Endodermal cell (in vitro differentiated cells): ENCODE data around the gene SRXN1. TPM values are rescaled to one million over a fixed set of nuclear protein-coding genes. Genes with fewer than 3 reads are reported as not detected.

ENCODE experiments used
- DNase-seq: peaks from one replicate; pipeline ENCODE4 v3.0.0-alpha.2; 2017
- H3K27ac ChIP-seq: 2 replicates; pipeline ENCODE4 v1.5.1; 2013; ENCODE audit warnings: mild to moderate bottlenecking, low read depth, low read length, moderate library complexity
- H3K27me3 ChIP-seq: 2 replicates; pipeline ENCODE4 v1.6.1; 2013; ENCODE audit warnings: mild to moderate bottlenecking, low read length, moderate library complexity; ENCODE audit not compliant: insufficient read depth, control insufficient read depth, poor library complexity, severe bottlenecking
- H3K36me3 ChIP-seq: 2 replicates; pipeline ENCODE4 v1.7.0; 2013; ENCODE audit warnings: mild to moderate bottlenecking, low read length, moderate library complexity; ENCODE audit not compliant: control insufficient read depth, insufficient read depth
- H3K4me1 ChIP-seq: one replicate; pipeline ENCODE4 v1.7.0; 2013; ENCODE audit warnings: low read length; ENCODE audit not compliant: control insufficient read depth, insufficient read depth
- H3K4me3 ChIP-seq: 2 replicates; pipeline ENCODE4 v1.5.1; 2013; ENCODE audit warnings: mild to moderate bottlenecking, low read length, moderate library complexity
- H3K9ac ChIP-seq: 2 replicates; pipeline ENCODE4 v1.6.1; 2013; ENCODE audit warnings: mild to moderate bottlenecking, low read length, moderate library complexity; ENCODE audit not compliant: poor library complexity, severe bottlenecking; ENCODE audit errors: extremely low read depth
- H3K9me3 ChIP-seq: 2 replicates; pipeline ENCODE4 v1.6.1; 2013; ENCODE audit warnings: mild to moderate bottlenecking, low read length, moderate library complexity; ENCODE audit not compliant: control insufficient read depth
- H3K27ac Mint-ChIP-seq: 2 replicates; pipeline ENCODE4 v1.8.0; 2020; ENCODE audit warnings: mixed read lengths
- H3K27me3 Mint-ChIP-seq: 2 replicates; pipeline ENCODE4 v1.8.0; 2021; ENCODE audit warnings: mild to moderate bottlenecking, mixed read lengths; ENCODE audit not compliant: insufficient read depth
- H3K36me3 Mint-ChIP-seq: 2 replicates; pipeline ENCODE4 v1.8.0; 2020; ENCODE audit warnings: low read depth, mixed read lengths
- H3K4me1 Mint-ChIP-seq: 2 replicates; pipeline ENCODE4 v1.8.0; 2020; ENCODE audit warnings: mixed read lengths
- H3K4me3 Mint-ChIP-seq: 2 replicates; pipeline ENCODE4 v1.8.0; 2020; ENCODE audit warnings: mild to moderate bottlenecking, moderate library complexity, mixed read lengths
- H3K9me3 Mint-ChIP-seq: 2 replicates; pipeline ENCODE4 v1.8.0; 2020; ENCODE audit warnings: mild to moderate bottlenecking, mixed read lengths
- CTCF ChIP-seq: fragments of 200-600 bp; sonication (generic); conservative IDR thresholded peaks from 2 replicates; pipeline ENCODE4 v1.5.0; 2021; ENCODE audit warnings: antibody characterized with exemption, mild to moderate bottlenecking
- WGBS, 2 experiments: methylation state at CpG; one replicate each; pipeline versions ENCODE4 v1.1.5 to v1.1.7; 2013; ENCODE audit warnings: missing lambda C conversion rate in 2 of 2, mixed read lengths in 1 of 2; ENCODE audit not compliant: insufficient coverage in 1 of 2, insufficient read length in 1 of 2; 5-methylcytosine and 5-hydroxymethylcytosine counted together
- total RNA-seq, 2 donors: library from RNA; stranded (reverse); fragmentation: NEBNext Ultra II Directional in 1 of 2; extraction: Animal tissue kit (Norgen Biotek cat#: 25700) in 1 of 2; gene quantifications; 2 replicates in 1 of 2; 3 replicates in 1 of 2; pipeline ENCODE4 v1.2.1, GENCODE V29; 2021

Gene SRXN1
- total RNA-seq, 2 donors from 2014 or later, result 9.7 to 19.3 TPM

GRCh38 chr20:653590-654416 lies 803 bp upstream of the SRXN1 start:
- Mint-ChIP-seq H3K9me3 (no peaks in the 10 kb centered on the region), H3K4me3 (peak overlapping the region; percentile 57), H3K36me3 (peaks cover 13% of the 10 kb centered on the region), H3K4me1 (peaks cover 32% of the 10 kb centered on the region), H3K27me3 (peaks cover 12% of the 10 kb centered on the region), H3K27ac (peak overlapping the region; percentile 80)
- no peak for DNase-seq
- Histone ChIP-seq H3K36me3 (peaks cover 3% of the 10 kb centered on the region), H3K4me3 (peak overlapping the region; percentile 78), H3K9me3 (no peaks in the 10 kb centered on the region), H3K27ac (no peak overlapping the region), H3K27me3 (no peaks in the 10 kb centered on the region), H3K9ac (peak overlapping the region; percentile 57), H3K4me1 (peaks cover 16% of the 10 kb centered on the region)
- peak; percentile 36 for TF ChIP-seq CTCF
- 45 to 51% methylated on average over 28 to 31 of the region's 31 CpGs for WGBS, 2 experiments

GRCh38 chr20:652615-653109 lies 338 bp downstream of the SRXN1 start:
- 6 to 7% methylated on average over 25 to 36 of the region's 36 CpGs for WGBS, 2 experiments
- peak overlapping the region; percentile 82 for H3K4me3 ChIP-seq
- H3K36me3 Mint-ChIP-seq, result peaks cover 24% of the 10 kb centered on the region
- H3K27me3 Mint-ChIP-seq, result peaks cover 12% of the 10 kb centered on the region
- peaks cover 10% of the 10 kb centered on the region for H3K4me1 ChIP-seq
- peaks cover 21% of the 10 kb centered on the region for H3K4me1 Mint-ChIP-seq
- no peak for TF ChIP-seq CTCF
- peak overlapping the region; percentile 44 for H3K9ac ChIP-seq
- H3K36me3 ChIP-seq, result peaks cover 15% of the 10 kb centered on the region
- H3K27me3 ChIP-seq, result no peaks in the 10 kb centered on the region
- peak overlapping the region; percentile 52 for H3K27ac Mint-ChIP-seq
- peaks cover 4% of the 10 kb centered on the region for H3K9me3 ChIP-seq
- no peak overlapping the region for H3K27ac ChIP-seq
- no peaks in the 10 kb centered on the region for H3K9me3 Mint-ChIP-seq
- peak; percentile 78 for DNase-seq
- peak overlapping the region; percentile 57 for H3K4me3 Mint-ChIP-seq

- H3K9me3 ChIP-seq, result peaks cover 7% of the 10 kb centered on the region
- peaks cover 29% of the 10 kb centered on the region for H3K36me3 Mint-ChIP-seq
- peak; percentile 63 for DNase-seq
- H3K27ac ChIP-seq, result no peak overlapping the region
- H3K4me1 Mint-ChIP-seq, result peaks cover 15% of the 10 kb centered on the region
- H3K9ac ChIP-seq, result no peak overlapping the region
- H3K4me1 ChIP-seq, result peaks cover 8% of the 10 kb centered on the region
- no peaks in the 10 kb centered on the region for H3K9me3 Mint-ChIP-seq
- WGBS, 2 experiments, result 72 to 78% methylated on average over 13 to 20 of the region's 20 CpGs
- H3K27ac Mint-ChIP-seq, result peak overlapping the region; percentile 79
- peaks cover 22% of the 10 kb centered on the region for H3K36me3 ChIP-seq
- H3K27me3 Mint-ChIP-seq, result peaks cover 12% of the 10 kb centered on the region
- H3K4me3 Mint-ChIP-seq, result peak overlapping the region; percentile 57
- H3K4me3 ChIP-seq, result peak overlapping the region; percentile 82
- H3K27me3 ChIP-seq, result no peaks in the 10 kb centered on the region
- no peak for TF ChIP-seq CTCF
Observed at GRCh38 chr20:651713-652614, 1.0 kb downstream of the SRXN1 start.
